ENCODE data around the gene LONP2.

The LONP2 gene

DNA sequence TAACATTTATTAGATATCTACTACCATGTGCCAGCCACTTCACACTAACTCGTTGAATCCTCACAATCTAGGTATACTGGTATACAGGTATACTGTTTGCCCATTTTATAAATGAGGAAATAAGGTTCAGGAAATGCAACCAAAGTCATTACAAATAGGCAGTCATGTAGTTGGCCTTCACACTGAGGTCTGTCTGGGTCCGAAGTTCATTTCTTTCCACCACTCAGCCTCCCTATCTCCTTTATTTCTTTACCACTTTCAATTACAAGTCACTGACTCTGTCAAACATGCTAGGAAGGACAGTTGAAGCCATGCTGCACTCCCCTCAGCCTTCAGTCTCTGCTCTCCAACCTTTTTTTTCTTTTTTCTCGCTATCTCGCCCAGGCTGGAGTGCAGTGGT, 161.8 kb downstream of the LONP2 start:
- H3K4me3 ChIP-seq (ENCODE audit: insufficient read depth, low read depth, low read length, poor library complexity, severe bottlenecking): no peak overlapping the region
- no peaks in the 10 kb centered on the region for H3K36me3 ChIP-seq (ENCODE audit: control insufficient read depth, insufficient read depth, low read length)
- H3K9me3 ChIP-seq (ENCODE audit: control insufficient read depth, low read length): no peaks in the 10 kb centered on the region
- no peaks in the 10 kb centered on the region for H3K27me3 ChIP-seq (replicated peaks; ENCODE audit: control insufficient read depth, insufficient read depth, low read length, poor library complexity, severe bottlenecking)
- H3K4me1 ChIP-seq (ENCODE audit: control insufficient read depth, insufficient read depth, low read length, poor library complexity, severe bottlenecking): no peaks in the 10 kb centered on the region
- DNase-seq: no peak
- H3K27ac ChIP-seq (ENCODE audit: insufficient read depth, low read length, poor library complexity, severe bottlenecking): no peak overlapping the region

Measured in effector memory CD4-positive, alpha-beta T cell (primary cell).